SK-N-SH (cell line): ENCODE results near the gene MEF2D.

Experiments used
- CTCF ChIP-seq: fragments of 200-600 bp; sonication (generic); IDR thresholded peaks from 2 replicates; pipeline ENCODE4 v1.6.1; 2017; ENCODE audit warnings: antibody characterized with exemption, mild to moderate bottlenecking, moderate library complexity
- NRF1 ChIP-seq: IDR thresholded peaks from 2 replicates; pipeline ENCODE4 v1.6.1; 2012; ENCODE audit warnings: low read depth, mild to moderate bottlenecking, low read length

GRCh38 chr1:156458181-156458503 lies 42.4 kb downstream of the MEF2D start:
- no peak for TF ChIP-seq NRF1
- no peak for TF ChIP-seq CTCF
